ENCODE data around the gene ALX3. TPM values are rescaled to one million over a fixed set of nuclear protein-coding genes. Genes with fewer than 3 reads are reported as not detected.

The ALX3 gene
- total RNA-seq, 4 donors from 2014 or later: 0.21 to 0.26 TPM; not detected in 2

DNA sequence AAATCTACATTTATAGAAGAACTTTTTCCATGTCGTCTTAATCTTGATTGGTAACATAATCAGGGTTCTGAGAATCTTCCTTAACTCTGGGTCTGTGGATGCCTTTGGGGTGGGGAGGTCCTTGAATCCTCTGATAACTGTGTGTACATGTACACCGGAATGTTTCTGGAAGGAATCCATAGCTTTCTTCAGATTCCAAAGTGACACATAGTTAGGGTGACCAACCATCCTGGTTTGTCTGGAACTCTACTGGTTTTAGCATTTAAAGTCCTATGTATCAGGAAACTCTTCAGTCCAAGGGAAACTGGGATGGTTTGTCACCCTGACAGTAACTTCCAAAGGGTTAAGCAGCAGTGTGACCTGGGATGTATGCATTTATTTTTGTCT, 19.2 kb downstream of the ALX3 start:
- no peak for TF ChIP-seq POLR2A (IDR thresholded peaks at IDR 0.05)
- TF ChIP-seq, protein P1, sequence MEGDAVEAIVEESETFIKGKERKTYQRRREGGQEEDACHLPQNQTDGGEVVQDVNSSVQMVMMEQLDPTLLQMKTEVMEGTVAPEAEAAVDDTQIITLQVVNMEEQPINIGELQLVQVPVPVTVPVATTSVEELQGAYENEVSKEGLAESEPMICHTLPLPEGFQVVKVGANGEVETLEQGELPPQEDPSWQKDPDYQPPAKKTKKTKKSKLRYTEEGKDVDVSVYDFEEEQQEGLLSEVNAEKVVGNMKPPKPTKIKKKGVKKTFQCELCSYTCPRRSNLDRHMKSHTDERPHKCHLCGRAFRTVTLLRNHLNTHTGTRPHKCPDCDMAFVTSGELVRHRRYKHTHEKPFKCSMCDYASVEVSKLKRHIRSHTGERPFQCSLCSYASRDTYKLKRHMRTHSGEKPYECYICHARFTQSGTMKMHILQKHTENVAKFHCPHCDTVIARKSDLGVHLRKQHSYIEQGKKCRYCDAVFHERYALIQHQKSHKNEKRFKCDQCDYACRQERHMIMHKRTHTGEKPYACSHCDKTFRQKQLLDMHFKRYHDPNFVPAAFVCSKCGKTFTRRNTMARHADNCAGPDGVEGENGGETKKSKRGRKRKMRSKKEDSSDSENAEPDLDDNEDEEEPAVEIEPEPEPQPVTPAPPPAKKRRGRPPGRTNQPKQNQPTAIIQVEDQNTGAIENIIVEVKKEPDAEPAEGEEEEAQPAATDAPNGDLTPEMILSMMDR (IDR thresholded peaks at IDR 0.05): no peak
- Histone ChIP-seq H3K4me1 (no peaks in the 10 kb centered on the region), H3K36me3 (no peaks in the 10 kb centered on the region), H3K9me3 (no peaks in the 10 kb centered on the region), H3K27me3 (no peaks in the 10 kb centered on the region), H3K27ac (no peak overlapping the region), H3K4me3 (no peak overlapping the region)
- intact Hi-C loops (cut with DNase I; ENCODE audit: low total_unique reads): loop anchor here (5.0 kb wide), 1 partner anchor 56 kb away; no protein-coding TSS in a partner anchor
- no peak for DNase-seq

DNA sequence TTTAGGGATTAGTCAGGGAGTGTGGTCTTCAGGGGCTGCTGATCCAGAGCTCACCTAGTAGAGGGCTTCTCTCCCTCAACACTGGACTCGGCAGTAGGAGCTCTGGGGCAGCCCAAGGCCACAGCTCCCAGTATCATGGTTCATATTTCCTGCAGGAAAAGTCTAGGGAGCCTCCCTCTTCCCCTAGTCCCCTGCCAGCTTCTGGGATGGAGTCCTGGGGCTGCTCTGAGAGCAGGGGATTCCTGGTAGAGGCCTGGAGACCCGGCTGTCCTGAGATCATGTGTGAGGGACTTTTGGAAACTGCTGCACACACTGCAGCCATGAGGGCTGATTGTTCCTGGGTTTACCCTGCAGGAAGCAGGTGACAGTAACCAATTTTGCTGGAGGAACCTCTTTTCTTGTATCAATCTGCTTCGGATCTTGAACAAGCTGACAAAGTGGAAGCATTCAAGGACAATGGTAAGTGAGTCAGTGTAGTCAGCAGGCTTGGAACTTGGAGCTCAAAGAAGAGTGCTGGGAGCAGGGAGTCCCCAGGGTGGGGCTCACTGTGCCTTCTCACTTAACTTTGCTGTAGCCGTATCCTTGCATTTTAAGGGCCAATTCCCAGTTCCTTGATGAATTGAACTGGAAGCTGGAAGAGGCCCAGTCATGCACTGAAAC, 19.7 kb downstream of the ALX3 start:
- DNase-seq: no peak
- H3K27ac ChIP-seq: no peak overlapping the region
- no peaks in the 10 kb centered on the region for H3K36me3 ChIP-seq
- H3K27me3 ChIP-seq: no peaks in the 10 kb centered on the region
- H3K4me3 ChIP-seq: no peak overlapping the region
- TF ChIP-seq, protein P1 (IDR thresholded peaks at IDR 0.05): no peak
- no peak for TF ChIP-seq POLR2A (IDR thresholded peaks at IDR 0.05)
- H3K9me3 ChIP-seq: no peaks in the 10 kb centered on the region
- intact Hi-C loops (cut with DNase I; ENCODE audit: low total_unique reads): loop anchor here (5.0 kb wide), 1 partner anchor 57 kb away; no protein-coding TSS in a partner anchor
- no peaks in the 10 kb centered on the region for H3K4me1 ChIP-seq

DNA sequence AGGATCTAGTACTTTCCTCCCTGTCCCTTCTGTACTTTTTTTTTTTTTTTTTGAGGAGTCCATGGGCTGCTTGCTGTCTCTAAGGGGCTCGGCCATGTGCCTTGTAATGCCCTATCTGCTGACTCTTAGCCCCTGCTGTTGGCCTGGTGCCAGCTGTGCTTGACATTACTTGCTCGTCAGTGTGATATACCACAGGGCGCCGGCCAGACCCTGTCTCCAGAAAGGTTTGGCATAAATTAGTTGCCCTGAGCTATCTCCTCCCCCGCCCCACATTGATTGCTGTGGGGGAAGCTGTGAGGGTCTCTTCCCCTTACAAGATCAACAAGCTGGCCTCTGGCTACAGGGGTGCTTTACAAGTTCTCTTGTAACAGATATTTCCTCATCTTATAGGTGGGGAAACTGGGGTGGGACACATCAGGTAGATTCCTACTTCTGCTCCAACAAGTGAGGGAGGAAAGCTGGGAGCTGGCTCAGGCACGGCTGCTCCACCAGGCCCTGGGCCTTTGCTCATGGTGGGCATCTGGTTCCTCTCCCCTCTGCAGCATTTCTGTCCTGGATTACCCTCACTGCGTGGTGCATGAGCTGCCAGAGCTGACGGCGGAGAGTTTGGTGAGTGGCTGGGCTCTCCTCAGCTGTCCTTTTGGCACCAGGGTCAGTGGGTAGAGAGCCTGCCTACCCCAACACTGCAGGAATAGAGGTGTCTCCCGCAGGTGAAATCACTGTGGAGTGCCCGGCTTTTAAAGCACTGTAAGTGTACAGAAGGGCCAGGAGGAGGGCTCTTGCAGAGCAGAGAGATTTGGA, 20.5 kb downstream of the ALX3 start:
- H3K27me3 ChIP-seq: no peaks in the 10 kb centered on the region
- no peaks in the 10 kb centered on the region for H3K36me3 ChIP-seq
- TF ChIP-seq, protein P1 (IDR thresholded peaks at IDR 0.05): no peak
- TF ChIP-seq POLR2A (IDR thresholded peaks at IDR 0.05): no peak
- H3K4me1 ChIP-seq: no peaks in the 10 kb centered on the region
- no peak overlapping the region for H3K4me3 ChIP-seq
- no peak for DNase-seq
- H3K9me3 ChIP-seq: no peaks in the 10 kb centered on the region
- H3K27ac ChIP-seq: no peak overlapping the region
- intact Hi-C loops (cut with DNase I; ENCODE audit: low total_unique reads): loop anchor here (5.0 kb wide), 1 partner anchor 57 kb away; no protein-coding TSS in a partner anchor

DNA sequence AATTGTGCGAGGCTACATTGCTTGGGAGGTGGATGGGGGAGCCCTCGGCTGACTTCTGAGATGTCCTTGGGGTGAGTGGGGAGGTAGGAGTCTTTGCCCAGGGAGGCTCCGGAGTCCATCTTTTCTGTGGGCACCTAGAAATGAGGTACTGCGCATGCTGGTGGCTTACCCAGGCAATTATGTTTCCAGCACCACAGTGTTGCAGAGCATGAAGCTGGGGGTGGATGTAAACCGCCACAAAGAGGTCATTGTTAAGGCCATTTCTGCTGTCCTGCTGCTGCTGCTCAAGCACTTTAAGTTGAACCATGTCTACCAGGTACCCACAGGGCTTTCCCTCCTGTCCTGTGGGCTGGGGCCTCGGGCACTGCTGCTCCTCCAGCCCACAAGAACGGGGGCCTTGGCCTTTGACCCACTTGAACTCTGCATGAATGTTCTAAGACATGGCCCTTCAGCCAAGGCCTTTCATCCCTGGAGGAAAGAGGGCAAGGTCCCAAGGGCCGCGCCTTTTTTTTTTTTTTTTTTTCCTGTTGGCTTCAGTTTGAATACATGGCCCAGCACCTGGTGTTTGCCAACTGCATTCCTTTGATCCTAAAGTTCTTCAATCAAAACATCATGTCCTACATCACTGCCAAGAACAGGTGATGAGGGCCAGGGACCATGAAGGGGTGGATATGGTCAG, 21.4 kb downstream of the ALX3 start:
- Histone ChIP-seq H3K27me3 (no peaks in the 10 kb centered on the region), H3K4me1 (no peaks in the 10 kb centered on the region), H3K27ac (no peak overlapping the region), H3K9me3 (no peaks in the 10 kb centered on the region), H3K4me3 (no peak overlapping the region), H3K36me3 (no peaks in the 10 kb centered on the region)
- TF ChIP-seq, protein P1 (IDR thresholded peaks at IDR 0.05): no peak
- TF ChIP-seq POLR2A (IDR thresholded peaks at IDR 0.05): no peak
- intact Hi-C loops (cut with DNase I; ENCODE audit: low total_unique reads): no loop called here
- no peak for DNase-seq
